Stimulated activated CD4-positive, alpha-beta T cell treated with anti-CD3 and anti-CD28 coated beads, Interleukin-1b, Interleukin-23, amount 100 ng/mL, for 24 hours (primary cell): ENCODE results near the gene ULK1.

Experiments used
- DNase-seq, 4 experiments: peaks; one replicate each; pipeline ENCODE4 v3.0.0-alpha.2; 2020; ENCODE audit warnings: low read depth in 4 of 4, low spot score in 1 of 4

The ULK1 gene

DNA sequence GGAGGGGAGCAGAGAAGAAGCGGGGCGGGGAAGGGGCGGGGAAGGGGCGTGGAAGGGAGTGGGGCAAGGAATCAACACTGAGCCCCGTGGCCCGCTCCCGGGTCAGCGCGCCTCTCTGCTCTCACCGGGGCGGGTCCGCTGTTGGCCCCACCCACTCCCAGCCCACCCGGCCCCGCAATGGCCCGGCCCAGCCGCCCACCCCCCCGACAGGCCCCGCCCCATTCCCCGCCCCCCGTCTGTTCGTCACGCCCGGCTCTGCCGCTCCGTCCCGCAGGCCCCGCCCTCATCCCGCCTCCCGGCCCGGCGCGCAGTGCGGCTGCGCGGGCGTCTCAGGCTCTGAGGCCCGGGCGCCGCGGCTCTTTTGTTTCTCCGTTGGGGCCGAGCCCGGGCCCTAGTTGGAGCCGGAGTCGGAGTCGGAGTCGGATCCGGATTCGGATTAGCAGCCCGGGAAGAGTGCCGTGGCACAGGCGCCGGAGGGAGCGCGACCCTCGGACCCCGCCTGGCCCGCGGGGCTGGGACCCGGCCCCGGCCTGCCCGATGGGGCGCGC, at the start of gene ULK1:
Gene ULK1, plus strand, starts transcription at position 310 of the 548 bp plus-strand sequence. CDS start 380 bp downstream, outside the sequence.
- DNase-seq = peak; percentile 66 to 92 (median 88)

DNA sequence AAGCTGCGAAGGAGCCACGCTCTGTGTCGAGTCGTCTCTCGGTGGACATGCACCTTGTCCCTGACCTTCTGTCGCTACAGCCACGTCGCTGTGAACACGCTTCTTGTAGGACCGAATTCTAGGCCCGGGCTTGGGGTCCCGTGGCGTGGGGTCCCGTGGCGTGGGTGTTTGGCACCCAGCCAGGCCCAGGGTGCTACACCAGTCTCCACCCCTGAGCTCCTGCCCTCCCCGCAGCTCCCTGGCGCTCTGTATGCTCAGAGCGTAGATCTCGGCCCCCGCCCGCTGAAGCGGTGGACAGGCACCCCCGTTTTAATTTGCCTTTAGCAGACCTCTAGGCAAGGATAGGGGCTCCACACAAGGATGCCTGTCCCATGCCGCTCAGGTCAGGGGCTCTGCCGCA, 49.8 kb upstream of the ULK1 start:
- DNase-seq = no peak

DNA sequence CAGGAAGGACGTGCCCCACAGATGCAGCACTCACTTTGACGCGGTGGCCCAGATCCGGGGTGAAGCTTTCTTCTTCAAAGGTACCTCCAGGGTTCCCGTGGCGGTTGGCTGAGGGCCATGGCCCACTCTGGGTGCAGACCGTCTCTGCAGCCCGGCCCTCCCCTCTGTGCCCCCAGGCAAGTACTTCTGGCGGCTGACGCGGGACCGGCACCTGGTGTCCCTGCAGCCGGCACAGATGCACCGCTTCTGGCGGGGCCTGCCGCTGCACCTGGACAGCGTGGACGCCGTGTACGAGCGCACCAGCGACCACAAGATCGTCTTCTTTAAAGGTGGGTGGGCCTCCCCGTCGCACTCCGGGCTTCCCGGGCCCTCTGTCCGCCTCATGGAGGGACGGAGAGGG, 49.3 kb upstream of the ULK1 start:
- no peak for DNase-seq

DNA sequence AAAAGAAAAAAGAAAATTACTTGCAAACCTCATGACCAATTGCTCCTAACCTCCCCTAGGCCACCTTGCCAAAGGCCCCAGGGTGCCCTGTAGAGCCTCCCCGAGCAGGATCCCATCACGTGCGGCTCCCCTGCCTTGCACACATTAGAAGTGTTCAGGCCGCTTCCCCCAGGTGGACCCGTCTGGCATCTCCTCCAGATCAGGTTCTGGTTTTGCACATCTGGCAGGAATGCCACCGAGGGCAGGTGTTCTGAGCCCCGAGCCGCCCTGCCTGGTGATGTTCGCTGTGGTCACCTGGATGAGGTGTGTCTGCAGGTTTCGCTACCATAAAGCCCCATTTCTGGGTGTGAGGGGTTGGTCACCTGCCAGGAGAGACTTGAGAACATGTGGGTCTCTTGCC, 47.0 kb upstream of the ULK1 start:
- no peak for DNase-seq

DNA sequence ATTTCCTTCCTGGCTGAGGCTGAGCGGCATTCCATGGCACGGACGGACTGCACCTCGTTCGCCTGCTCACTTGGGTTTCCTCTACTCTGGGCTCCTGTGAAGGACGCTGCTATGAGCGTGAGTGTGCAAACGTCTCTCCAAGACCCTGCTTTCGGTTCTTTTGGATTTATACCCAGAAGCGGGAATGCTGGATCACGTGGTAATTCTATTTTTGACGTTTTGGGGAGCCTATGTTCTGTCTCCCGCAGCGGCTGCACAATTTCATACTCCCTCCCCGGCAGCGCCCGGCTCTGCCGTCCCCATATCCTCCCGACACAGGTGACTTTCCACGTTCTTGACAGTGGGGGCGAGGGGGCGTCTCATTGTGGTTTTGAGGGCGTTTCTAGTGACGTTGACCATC, 45.7 kb upstream of the ULK1 start:
- no peak for DNase-seq

DNA sequence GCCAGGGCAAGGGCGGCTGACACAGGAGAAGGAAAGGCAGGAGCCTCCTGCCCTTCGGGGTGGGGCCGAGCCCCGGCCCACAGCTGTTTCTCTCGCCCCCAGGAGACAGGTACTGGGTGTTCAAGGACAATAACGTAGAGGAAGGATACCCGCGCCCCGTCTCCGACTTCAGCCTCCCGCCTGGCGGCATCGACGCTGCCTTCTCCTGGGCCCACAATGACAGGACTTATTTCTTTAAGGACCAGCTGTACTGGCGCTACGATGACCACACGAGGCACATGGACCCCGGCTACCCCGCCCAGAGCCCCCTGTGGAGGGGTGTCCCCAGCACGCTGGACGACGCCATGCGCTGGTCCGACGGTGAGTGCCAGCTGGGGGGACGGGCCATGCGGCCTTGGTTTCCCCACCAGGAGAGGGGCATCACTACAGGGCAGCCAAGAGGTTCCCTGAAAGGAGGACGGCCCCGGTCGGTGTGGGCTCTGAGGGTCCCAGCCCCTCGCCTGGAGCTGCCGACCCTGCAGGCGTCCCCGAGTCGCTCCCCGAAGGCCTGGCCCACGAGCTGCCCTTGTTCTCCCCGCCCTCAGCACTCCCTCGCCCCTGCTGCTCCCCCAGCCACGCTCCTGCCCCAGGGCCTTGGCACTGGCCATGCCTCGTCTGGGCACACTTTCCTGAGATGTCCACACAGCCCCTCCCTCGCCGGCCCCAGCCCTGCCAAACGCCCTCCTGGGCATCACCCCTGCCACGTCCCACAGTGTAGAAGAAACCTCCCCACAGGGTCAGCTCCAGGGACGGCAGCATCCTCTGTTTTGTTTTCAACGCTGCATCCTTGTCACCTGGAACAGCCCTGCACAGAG, 44.5 kb upstream of the ULK1 start:
- no peak for DNase-seq

DNA sequence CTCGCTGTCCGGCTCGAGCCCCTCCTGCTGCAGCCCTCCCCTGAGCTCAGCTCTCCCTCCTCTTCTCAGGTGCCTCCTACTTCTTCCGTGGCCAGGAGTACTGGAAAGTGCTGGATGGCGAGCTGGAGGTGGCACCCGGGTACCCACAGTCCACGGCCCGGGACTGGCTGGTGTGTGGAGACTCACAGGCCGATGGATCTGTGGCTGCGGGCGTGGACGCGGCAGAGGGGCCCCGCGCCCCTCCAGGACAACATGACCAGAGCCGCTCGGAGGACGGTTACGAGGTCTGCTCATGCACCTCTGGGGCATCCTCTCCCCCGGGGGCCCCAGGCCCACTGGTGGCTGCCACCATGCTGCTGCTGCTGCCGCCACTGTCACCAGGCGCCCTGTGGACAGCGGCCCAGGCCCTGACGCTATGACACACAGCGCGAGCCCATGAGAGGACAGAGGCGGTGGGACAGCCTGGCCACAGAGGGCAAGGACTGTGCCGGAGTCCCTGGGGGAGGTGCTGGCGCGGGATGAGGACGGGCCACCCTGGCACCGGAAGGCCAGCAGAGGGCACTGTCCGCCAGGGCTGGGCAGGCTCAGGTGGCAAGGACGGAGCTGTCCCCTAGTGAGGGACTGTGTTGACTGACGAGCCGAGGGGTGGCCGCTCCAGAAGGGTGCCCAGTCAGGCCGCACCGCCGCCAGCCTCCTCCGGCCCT, 43.4 kb upstream of the ULK1 start:
- no peak for DNase-seq

DNA sequence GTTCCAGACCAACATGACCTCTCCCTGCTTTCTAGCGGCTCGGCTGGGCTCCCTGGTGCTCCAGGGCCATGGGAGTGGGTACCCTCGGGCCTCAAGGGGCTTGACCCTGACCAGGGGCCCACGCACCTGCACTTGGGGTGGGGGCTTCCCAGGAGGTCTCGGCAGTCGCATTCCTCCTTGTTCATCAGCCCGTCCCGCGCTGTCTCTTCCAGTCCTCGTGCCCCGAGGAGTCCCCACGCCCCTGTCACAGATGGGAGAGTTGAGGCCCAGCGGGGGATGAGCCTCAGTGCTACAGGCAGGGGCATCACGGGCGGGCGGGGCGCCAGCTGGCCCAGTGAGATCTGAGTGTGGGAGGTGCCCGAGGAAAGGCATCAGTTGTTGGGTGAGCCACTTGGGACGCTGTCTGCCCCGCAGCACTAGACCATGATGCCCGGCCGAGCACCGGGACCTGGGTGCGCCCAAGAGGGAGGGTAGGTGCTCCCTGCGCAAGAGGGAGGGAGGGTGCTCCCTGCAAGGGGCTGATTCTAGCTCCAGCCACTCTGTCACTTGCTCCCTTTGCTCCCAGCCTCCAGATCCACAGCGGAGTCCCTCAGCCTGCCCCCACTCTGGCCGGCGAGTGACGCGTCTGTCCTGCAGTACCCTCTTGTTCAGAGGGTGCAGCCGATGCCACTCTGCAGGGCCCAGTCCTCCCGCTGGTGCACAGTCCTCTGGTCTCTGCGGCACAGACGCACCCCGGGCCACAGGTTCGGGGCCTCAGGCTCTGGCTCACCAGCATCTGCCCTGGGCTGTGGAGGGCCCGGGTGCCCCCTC, 42.5 kb upstream of the ULK1 start:
- DNase-seq = no peak

DNA sequence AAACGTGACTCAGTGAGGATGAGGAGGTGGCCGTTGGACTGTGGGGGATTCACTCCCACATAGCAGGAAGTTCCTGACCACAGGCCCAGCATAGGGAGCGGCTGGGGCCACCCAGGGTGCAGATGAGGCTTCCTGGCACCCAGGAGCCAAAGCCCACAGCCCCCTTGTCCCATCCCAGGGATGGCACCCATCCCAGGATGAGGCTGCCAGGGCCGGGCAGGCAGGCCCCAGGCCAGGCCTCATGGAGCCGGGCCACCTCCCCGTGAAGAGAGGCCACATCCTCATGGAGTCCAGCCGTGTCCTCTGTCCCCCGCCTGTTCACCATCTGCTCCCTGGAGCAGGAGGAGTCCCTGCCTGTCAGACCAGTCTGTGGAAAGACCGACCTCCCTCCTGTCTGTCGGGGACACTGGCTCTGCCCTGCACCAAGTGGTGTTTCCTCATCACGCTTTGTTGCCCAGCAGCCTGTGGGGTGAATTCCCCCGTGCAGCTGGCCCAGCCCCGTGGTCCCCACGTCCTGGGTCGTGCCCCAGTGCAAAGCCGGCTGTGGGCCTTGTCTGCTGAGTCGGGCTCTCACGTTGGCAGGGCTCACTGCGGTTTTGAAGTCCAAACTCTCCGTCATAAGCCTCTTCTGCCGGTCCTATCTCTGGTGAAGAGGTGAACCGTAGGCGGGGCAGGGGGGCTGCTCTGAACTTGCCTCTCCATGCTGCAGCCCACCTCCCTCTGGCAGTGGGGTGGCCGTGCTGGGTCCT, 41.7 kb upstream of the ULK1 start:
- DNase-seq = no peak

DNA sequence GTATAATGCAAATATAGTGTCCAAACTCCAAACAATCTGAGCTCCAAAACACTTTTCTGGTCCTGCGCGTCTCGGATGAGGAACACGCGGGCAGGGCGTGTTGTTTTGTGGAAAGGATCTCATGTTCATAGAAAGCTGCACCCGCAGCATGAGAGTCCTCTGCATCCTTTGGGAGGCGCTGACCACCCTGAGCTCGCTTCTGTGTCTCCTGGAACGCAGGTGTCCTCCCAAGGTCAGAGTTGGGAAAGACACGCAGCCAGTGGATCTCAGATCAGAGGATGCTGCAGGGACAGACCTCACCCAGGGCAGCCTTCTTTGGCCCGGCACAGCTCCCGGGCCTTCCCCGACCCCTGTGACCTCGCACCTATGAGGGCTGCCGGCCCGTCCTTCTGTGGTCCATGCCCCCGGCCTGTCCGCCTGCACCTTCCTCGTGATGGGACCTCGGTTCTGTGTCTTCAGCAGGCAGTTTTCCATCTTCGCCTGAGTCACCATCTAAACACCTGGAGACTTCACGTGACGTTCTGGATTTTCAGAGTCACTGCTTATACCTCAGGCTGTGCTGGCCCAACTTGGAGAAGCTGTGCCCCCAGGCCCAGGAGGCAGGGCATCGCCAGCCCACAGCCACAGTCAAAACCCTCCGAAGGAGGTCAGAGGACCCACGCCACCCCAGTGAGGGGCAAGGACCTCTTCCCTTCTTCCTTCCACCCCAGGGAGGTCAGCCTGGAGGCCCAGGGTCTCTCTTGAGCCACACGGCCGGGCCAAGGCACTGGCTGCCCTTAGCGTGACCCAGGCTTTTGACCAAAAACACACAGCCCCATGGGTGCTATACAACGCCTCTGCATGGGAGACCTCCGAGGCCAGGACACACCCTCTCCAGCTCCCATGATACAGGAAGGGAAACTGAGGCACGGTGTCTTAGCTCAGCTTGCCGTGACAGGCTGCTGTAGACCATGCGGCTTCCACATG, 40.3 kb upstream of the ULK1 start:
- no peak for DNase-seq

DNA sequence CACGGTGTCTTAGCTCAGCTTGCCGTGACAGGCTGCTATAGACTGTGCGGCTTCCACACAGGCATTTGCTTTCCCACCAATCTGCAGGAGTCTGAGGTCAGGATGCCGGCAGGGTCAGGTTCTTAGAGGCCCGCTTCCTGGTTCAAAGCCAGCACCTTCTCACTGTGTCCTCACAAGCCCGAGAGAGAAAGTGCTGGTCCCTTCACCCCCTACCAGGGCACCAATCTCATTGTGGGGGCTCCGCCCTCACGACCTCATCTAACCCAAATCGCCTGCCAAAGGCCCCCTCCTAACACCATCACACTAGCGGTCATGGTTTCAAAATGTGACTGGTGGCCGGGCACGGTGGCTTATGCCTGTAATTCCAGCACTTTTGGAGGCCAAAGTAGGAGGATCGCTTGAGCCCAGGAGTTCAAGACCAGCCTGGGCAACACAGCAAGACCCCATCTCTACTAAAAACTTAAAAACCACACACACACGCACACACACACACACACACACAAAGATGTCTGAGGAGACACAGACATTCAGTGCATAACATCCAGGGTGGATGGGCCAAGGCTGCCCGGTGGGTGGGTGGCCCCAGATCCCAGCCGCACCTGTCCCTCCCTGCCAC, 39.5 kb upstream of the ULK1 start:
- no peak for DNase-seq

DNA sequence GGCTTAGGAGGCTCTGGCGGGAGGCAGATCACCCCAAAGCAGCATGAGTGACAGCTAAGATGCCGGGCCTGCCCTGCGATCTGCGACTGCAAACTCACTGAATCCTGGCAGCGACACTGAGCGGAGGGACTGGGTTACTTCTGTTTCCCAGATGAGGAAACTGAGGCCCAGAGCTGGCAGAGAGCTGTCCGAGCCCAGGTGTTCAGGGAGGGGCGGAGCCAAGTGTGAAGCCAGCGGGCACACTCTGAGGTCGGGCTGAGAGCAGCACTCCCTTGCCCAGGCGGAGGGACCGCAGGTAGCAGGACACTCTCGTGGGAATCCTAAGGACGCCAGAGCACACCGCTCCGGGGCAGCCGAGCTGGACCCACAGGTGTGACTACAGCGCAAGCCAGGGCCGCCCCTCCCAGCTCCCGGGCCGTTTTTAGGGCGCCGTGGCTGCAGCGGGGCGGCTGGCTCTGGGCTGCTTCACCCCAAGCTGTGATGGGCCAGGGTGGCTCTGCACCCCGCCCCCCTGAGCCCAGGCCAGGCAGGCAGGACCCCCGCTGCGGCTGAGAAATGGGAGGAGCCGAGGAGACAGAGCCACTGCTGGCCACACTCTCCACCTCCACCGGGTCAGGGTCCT, 38.8 kb upstream of the ULK1 start:
- no peak for DNase-seq

DNA sequence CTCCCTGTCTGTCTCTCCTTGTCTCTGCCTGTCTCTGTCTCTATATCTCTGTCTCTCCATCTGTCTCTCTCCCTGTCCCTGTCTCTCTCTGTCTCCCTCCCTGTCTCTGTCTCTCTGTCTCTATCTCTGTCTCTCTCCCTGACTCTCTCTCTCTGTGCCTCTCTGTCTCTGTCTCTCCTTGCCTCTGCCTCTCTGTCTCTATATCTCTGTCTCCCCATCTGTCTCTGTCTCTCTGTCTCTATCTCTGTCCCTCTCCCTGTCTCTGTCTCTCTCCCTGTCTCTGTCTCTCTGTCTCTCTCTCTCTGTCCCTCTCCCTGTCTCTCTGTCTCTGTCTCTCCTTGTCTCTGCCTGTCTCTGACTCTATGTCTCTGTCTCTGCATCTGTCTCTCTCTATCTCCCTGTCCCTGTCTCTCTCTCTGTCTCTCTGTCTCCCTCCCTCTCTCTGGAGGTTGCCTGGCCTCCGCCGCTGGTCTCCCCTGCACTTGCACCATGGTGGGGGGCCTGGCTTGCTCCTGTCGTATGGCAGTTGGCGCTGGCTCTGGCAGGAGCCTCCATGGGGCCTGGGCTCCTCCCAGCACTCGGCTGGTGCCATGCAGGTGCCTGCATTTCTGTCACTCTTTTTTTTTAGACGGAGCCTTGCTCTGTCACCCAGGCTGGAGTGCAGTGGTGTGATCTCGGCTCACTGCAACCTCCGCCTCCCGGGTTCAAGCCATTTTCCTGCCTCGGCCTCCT, 37.9 kb upstream of the ULK1 start:
- no peak for DNase-seq

DNA sequence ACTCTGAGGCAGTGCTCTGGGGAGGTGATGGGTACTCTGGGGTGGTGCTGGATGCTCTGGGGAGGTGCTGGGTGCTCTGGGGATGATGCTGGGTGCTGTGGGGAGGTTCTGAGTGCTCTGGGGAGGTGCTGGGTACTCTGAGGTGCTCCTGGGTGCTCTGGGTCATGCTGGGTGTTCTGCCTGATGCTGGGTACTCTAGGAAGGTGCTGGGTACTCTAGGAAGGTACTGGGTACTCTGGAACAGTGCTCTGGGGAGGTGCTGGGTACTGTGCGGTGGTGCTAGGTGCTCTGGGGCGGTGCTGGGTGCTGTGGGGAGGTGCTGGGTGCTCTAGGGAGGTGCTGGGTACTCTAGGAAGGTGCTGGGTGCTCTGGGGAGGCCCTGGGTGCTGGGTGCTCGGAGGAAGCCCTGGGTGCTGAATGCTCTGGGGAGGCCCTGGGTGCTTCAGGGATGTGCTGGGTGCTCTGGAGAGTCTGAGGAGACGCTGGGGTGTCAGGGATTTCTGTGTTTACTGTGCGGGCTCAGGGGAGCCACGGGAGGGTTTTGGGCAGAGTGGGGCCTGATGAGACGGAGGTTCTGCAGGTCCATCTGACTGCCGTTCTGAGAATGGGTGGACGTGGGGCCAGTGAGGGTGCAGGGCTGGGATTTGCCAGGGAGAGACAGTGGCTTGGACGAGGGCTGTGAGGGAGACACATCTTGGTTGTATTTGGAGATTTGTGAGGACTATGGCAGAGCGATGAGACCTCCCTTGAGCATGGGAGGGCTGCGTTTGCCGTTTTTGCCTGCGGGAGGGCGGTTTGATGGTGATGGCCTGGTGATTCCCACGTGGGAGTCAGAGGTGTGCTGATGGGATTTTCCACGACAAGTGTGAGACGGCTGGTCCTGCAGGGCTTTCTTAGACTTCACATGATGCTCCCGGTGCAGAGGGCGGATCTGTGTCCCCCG, 36.2 kb upstream of the ULK1 start:
- no peak for DNase-seq

DNA sequence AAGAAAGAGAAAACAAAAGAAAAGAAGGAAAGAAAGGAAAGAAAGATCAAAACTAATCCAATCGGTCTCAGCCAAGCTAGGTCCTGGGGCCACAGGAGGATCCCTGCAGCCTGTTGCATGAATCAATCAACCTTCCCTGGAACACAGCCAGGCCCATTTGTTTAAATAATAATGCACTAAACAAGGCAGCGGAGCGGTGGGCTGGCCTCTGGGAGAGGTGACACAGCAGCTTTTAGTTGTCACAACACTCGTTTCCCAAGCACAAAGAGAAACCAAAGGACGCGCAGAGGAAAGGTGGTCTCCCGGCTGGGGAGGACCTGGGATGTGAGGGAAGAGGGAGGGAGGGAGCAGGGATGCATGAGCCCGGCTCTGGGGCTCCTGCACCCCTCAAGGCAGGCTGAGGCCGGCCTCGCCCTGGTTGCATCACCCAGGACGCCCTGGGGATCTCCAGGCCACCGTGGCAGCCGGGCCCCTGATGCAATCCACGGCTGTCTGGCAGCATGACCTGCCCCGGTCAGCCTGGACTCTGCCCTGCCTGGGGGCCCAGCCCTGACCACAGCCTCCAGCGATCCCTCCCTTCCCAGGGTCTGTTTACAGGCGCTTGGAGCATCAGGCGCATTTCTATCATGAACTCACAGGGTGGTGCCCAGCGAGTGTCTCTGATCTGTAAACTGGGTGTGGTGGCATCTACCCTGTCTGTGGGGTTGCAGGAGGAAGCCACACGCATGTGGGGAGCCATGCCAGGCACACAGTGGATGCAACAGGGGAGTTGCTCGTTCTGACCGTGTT, 33.8 kb upstream of the ULK1 start:
- no peak for DNase-seq
